ENCODE measurements around the gene FECH. TPM values are rescaled to one million over a fixed set of nuclear protein-coding genes. Genes with fewer than 3 reads are reported as not detected.
"Not testable (repeated sequence)": the region's sequence is repeated elsewhere in the genome, so short reads cannot be mapped to it uniquely, and the experiment has no call there.

Gene FECH
- total RNA-seq, 1 donor from 2014 or later: 54.4 TPM

DNA sequence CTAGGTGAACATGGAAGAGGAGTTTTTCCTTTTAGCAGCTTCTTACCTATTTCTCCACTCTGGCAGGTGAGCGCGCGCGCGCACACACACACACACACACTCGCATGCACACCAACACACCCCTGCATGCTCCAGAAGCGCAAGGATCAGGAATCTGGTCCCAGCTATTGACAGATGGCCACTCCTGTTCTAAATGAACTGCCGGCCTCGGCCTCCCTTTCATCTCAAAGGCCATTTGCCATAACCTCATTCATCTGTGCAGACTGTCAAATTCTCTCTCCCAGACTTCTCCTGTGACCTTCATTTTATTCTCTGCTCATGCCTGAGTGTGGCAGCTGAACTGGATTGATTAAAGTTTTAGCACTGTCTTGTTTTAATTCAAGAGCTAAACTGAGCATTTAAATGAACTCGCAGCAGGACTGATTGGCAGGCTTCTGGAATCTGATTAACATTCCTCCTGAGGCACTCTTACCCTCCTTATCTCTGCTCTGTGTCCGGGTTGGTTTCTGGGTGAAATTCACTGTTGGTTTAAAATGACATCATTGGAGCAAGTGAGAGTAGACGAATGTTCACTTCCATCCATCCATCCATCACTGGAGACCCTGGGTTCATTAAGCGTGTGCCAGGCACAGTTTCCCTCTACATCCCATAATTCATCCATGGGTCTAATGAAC lies 58.8 kb downstream of the FECH start:
- no peak for DNase-seq

- no peak for DNase-seq
Measured at GRCh38 chr18:57523171-57523956, 63.1 kb downstream of the FECH start.

- not testable (repeated sequence) for DNase-seq
Measured at GRCh38 chr18:57522348-57522747, 64.2 kb downstream of the FECH start.

DNA sequence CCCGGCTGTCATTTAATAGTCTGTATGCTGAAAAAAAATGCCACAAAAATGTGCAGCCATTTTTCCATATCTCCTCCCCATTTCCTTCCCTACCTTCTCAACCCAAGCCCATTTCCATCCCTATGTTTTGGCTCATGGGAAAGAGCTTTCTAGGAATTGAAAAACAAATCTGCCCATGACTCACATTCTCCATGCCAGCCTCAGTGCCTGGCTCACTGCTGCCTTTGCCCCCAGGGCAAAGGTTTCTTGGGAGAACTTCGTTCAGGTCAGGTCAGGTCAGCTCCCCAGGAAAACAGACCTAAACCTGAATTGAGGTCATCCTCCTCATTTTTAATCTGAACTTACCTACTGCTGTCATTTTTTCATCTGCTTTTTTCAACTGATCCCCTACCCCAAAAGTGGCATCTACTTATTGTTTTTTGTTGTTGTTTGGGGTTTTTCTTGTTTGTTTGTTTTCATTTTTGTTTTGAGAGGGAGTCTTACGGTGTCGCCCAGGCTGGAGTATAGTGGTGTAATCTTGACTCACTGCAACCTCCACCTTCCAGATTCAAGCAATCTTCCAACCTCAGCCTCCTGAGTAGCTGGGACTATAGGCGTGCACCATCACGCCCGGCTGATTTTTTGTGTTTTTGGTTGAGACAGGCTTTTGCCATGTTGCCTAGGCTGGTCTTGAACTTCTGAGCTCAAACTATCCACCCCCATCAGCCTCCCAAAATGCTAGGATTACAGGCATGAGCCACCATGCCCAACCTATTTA lies 66.7 kb downstream of the FECH start:
- no peak for DNase-seq

DNA sequence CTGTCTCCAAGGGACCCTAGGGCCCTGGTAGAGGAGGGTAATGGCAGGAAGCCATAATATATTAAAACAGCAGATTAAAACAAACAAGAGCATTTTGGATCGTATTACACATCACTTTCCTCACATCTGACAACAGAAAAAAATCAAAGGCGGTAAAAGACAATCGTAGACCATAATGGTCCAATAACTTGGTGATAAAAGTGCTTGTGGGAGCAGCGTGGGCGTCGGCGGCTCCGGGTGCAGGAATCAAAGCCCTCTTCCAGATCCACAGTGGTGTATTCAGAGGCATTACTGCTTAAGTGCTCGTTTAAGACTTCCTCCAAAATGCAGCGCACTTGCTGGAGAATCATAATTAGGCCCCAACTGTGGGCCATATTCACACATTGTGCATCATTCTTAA lies 68.0 kb downstream of the FECH start:
- no peak for DNase-seq

DNA sequence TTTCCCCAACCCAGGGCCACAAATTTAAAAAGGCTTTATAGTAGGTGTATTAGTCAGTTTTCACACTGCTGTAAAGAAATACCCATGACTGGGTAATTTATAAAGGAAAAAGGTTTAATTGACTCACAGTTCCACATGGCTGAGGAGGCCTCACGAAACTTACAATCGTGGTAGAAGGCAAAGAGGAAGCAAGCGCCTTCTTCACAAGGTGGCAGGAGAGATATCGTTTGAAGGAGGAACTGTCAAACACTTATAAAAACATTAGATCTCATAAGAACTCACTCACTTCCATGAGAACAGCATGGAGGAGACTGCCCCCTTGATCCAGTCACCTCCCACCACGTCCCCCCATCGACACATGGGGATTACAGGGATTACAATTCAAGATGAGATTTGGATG lies 70.4 kb downstream of the FECH start:
- DNase-seq: no peak

DNA sequence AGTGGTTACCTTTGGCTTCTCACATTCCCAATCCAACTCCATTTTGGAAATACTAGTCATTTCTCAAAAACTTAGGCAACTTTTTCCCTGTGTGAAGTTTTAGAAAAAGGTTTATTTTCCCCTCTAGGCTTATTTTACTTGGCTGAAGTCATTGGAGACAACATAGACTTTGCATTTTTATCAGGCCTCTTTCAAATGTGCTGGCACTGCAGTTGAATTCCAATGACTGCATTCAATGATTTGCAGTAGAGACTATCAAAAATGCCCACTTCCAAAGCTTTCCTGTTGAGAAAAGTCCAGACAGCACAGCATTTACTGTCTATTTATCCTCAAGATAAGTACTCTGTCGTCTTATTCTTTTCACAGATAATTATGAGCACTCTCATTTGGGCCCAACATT lies 81.3 kb downstream of the FECH start:
- DNase-seq: no peak

GRCh38 chr18:57502624-57503023 lies 83.9 kb downstream of the FECH start:
- no peak for DNase-seq

DNA sequence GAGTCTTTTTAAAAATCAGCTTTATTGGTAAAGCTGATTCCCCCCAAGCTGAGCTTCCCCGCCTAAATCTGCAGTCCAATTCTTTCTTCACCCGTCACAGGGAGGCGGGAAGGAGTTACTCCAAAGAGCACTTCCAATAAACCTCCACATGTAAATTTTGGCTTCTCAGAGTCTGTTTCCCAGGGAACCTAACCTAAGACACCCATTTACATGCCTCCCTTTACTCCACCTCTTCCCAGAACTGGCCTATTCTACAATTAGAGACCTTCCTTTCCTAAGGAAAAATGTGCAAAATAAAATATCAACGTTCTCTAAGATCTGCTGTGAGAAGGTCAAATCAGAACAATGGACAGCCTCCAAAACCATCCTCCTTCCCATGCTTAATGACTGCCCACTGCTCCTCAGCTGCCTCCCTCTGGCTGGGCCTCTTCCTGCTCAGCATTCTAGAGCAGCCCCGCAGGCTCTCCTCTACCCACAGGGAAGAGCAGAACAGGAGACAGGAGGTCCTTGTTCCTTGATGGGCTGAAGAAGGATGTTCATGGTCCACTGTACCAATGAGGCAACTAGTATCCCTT lies 87.7 kb downstream of the FECH start:
- DNase-seq: no peak

Other genes starting within 250 kb of the FECH start
- gene ST8SIA3, start 234.1 kb downstream of the FECH start, total RNA-seq: not detected
- gene ONECUT2, start 151.3 kb downstream of the FECH start, total RNA-seq: 0.10 TPM
- gene NARS1, start 35.1 kb upstream of the FECH start, total RNA-seq: 72.6 TPM
- 23.0 TPM for gene ATP8B1, start 216.6 kb upstream of the FECH start, total RNA-seq

All from skin of body (tissue), 2 donors.